HG03064 (cell line): ENCODE results near the gene CGB8.

Experiments used
- ATAC-seq: cut with Tn5 transposase; IDR thresholded peaks from one replicate; pipeline ENCODE4 v1.9.1; 2021; ENCODE audit warnings: low read depth; ENCODE audit not compliant: unreplicated experiment

Gene CGB8

DNA sequence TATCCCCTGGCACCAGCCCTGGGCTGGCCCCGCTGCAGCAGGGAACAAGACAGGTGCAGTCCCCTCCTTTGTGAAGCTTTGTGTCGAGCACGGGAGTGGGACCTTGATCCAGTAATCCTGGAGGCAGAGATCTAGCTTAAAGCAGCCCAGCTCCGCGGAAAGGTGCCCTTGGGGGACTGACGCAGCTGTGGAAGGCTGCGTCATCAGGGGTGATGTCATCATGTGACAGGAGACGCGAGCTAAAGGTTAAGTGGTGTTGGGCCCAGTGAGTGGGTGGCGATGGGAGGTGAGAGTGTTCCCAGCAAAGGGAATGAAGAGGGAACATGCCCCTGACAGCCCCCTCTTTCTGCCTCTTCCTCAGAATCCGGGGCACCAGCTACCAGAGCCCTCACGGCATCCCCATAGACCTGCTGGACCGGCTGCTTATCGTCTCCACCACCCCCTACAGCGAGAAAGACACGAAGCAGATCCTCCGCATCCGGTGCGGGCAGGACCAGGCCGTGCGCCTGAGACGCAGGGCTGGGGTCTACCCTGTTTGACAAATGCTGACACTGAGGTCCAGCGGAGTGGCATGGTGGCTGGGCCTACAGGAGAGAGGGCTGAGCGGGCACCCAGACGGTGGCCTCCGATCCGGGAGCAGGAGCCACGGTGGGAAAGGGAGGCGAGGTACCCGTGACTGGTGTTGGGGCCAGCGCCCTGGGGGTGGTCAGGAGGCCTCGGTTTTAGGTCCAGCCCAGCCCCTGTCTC is 34.6 kb downstream of the CGB8 start:
- no peak for ATAC-seq

- no peak for ATAC-seq
Measured at GRCh38 chr19:49011194-49011593, 37.7 kb downstream of the CGB8 start.

DNA sequence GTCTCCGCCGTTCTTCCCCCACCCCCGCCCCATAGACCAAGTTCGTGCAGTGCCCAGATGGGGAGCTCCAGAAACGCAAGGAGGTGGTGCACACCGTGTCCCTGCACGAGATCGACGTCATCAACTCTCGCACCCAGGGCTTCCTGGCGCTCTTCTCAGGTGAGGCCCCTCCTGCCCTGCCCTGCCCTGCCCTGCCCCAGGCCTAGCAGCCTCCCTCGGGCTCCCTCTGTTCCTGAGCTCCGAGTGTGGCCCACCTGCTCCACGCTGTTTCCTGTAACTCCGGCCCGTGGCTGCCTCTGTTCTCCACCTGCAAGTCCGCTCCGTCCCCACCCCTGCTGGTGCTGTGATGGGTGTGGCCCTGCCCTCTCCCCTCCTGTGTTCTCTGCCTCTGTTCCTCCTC is 38.5 kb downstream of the CGB8 start:
- no peak for ATAC-seq

GRCh38 chr19:49009828-49010227 is 39.1 kb downstream of the CGB8 start:
- no peak for ATAC-seq

GRCh38 chr19:49006905-49007304 is 42.0 kb downstream of the CGB8 start:
- no peak for ATAC-seq

DNA sequence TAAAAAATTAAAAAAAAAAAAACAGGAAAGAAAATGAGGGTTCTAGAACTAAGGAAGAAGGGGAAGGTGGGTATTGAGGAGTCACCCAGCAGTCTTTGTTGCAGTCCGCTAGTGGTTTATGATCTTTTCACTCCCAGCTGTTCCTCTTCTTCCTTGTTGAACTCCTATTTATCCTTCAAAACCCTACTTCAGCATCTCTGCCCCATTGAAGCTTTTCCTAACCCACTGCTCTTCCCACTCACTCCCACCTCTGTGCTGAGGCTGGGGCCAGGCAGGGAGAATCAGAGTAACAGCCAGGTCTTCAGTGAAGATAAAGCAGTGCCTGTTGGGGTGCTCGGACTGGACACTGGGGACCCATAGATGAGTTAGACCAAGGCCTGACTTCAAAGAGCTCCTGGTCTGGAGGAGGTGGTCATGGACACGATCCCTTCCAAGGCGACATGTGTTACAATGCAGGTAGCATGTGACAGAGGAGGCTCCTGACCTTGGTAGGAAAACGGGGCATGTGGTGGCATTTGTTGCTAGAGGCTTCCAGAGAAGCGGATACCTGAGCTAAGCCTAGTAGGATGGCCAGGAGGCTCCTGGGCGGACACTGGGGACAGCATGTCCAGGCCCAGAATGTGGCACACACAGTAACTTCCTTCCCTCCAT is 43.8 kb downstream of the CGB8 start:
- no peak for ATAC-seq

- ATAC-seq: no peak
Measured at GRCh38 chr19:49004133-49004532, 44.8 kb downstream of the CGB8 start.

- no peak for ATAC-seq
Measured at GRCh38 chr19:48999481-49000325, 49.2 kb downstream of the CGB8 start.

DNA sequence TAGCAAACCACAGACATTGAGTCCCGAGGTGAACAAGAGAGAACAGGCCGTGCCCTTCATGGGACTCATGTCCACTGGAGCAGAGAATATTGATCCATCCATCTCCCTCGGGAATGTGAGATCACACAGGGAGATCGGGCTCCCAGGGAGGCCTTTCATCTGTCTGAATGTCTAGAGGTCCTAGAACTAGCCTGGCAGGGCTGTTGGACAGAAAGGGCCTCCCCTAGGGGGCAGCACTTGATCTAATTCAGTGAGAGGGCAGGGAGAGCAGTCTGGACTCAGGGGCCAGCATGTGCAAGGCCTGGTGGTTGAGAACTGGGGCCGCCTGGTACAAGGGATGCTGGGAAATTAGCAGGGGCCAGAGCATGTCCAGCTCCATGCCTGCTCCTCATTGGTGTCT is 50.9 kb downstream of the CGB8 start:
- ATAC-seq: no peak
